GM19395 (cell line): ENCODE data around the gene RAG2.
"Not testable (repeated sequence)": the region's sequence is repeated elsewhere in the genome, so short reads cannot be mapped to it uniquely, and the experiment has no call there.

Experiments
- ATAC-seq: cut with Tn5 transposase; IDR thresholded peaks from one replicate; pipeline ENCODE4 v1.9.1; 2021; ENCODE audit warnings: mild to moderate bottlenecking, moderate library complexity; ENCODE audit not compliant: unreplicated experiment

RAG2 gene

DNA sequence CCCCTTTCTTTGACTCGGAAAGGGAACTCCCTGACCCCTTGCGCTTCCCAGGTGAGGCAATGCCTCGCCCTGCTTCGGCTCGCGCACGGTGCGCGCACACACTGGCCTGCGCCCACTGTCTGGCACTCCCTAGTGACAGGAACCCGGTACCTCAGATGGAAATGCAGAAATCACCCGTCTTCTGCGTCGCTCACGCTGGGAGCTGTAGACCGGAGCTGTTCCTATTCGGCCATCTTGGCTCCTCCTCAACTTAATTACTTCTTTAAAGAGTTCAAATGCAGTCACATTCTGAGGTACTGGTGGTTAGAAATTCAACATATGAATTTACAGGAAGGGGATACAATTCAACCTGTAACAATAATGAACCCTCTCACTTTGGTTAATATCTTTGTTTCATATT, 40.6 kb downstream of the RAG2 start:
- ATAC-seq, result not testable (repeated sequence)

GRCh38 chr11:36550385-36551115, 47.5 kb downstream of the RAG2 start:
- no peak for ATAC-seq
